Measurements from ENCODE around the gene ARHGAP22.

Gene ARHGAP22

DNA sequence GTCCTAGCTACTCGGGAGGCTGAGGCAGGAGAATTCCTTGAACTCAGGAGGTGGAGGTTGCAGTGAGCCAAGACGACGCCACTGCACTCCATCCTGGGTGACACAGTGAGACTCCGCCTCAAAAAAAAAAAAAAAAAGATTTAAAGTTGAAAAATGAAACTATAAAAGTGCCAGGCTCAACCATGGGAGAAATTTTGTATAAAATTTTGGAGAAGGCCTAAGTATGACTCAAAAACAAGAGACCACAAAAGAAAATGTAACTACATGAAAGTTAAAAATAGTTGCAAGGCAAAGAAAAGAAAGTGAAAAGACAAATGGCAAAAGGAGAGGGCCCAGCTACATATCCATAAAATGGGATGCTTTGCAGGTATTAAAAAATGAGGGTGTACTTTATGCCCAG lies 104.1 kb downstream of the ARHGAP22 start:
- TF ChIP-seq REST (IDR thresholded peaks at IDR 0.05; ENCODE audit: insufficient read depth in 1 of 2, low read depth in 2 of 2, low read length in 2 of 2) (no peak), FOXP2 (optimal IDR thresholded peaks at IDR 0.05; ENCODE audit: borderline replicate concordance, extremely low read depth, extremely low read length, insufficient read depth) (no peak), SIN3A (IDR thresholded peaks at IDR 0.05; ENCODE audit: borderline replicate concordance, insufficient read depth, low read length) (no peak), POLR2AphosphoS5 (IDR thresholded peaks at IDR 0.05; ENCODE audit: low read depth, low read length) (no peak), TAF1 (IDR thresholded peaks at IDR 0.05; ENCODE audit: borderline replicate concordance, insufficient read depth, low read length) (no peak)

- TF ChIP-seq FOXP2 (optimal IDR thresholded peaks at IDR 0.05; ENCODE audit: borderline replicate concordance, extremely low read depth, extremely low read length, insufficient read depth) (no peak), REST (IDR thresholded peaks at IDR 0.05; ENCODE audit: insufficient read depth in 1 of 2, low read depth in 2 of 2, low read length in 2 of 2) (no peak), TAF1 (IDR thresholded peaks at IDR 0.05; ENCODE audit: borderline replicate concordance, insufficient read depth, low read length) (no peak), POLR2AphosphoS5 (IDR thresholded peaks at IDR 0.05; ENCODE audit: low read depth, low read length) (no peak), SIN3A (IDR thresholded peaks at IDR 0.05; ENCODE audit: borderline replicate concordance, insufficient read depth, low read length) (no peak)
Observed at GRCh38 chr10:48498940-48499510, 105.8 kb downstream of the ARHGAP22 start.

DNA sequence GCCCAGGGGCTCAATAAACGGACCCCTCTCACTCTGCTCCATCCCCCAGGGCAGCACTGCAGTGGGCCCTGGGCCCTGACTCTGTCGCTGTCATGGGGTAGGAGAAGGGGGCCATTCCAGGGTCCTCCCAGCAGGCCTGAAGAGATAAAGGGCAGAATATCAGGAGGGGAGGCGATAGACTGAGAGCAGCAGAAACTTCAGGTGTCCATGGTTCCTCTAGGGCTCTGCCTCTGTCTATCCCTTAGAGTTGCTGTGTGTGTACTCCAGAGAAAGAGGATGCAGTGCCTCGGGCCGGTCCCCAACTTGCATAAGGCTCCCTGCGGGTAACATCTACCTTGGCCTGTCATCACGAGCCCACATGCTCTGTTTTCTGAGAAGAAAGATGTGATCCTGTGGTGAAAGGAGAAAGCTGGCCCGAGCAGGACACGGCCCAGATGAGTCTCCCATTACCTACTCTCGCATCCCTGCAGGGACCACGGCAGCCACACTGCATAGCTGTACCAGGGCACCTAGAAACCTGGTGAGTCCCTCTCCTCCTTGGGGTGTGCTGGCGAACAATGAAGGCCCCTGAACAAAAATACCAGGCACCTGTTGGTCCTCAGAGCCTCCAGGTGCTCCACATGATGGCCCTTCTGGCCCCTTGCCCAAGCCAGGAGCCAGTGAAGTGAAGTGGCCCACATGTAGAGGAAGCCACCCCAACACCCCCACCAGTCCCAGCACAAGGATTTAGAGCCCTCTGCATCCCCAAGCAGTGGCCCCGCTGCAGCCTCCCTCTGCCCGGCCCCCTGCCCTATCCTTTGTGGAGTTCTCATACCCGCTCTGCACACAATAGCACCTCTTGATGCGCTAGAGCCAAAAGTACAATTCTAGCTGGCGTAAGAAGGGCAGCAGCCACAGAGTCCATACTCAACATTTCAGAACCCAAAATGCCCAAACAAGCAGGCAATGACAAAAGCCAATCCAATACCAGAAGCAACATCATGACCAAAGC lies 106.8 kb downstream of the ARHGAP22 start:
- no peak for TF ChIP-seq FOXP2 (optimal IDR thresholded peaks at IDR 0.05; ENCODE audit: borderline replicate concordance, extremely low read depth, extremely low read length, insufficient read depth)
- TF ChIP-seq TAF1 (IDR thresholded peaks at IDR 0.05; ENCODE audit: borderline replicate concordance, insufficient read depth, low read length): no peak

DNA sequence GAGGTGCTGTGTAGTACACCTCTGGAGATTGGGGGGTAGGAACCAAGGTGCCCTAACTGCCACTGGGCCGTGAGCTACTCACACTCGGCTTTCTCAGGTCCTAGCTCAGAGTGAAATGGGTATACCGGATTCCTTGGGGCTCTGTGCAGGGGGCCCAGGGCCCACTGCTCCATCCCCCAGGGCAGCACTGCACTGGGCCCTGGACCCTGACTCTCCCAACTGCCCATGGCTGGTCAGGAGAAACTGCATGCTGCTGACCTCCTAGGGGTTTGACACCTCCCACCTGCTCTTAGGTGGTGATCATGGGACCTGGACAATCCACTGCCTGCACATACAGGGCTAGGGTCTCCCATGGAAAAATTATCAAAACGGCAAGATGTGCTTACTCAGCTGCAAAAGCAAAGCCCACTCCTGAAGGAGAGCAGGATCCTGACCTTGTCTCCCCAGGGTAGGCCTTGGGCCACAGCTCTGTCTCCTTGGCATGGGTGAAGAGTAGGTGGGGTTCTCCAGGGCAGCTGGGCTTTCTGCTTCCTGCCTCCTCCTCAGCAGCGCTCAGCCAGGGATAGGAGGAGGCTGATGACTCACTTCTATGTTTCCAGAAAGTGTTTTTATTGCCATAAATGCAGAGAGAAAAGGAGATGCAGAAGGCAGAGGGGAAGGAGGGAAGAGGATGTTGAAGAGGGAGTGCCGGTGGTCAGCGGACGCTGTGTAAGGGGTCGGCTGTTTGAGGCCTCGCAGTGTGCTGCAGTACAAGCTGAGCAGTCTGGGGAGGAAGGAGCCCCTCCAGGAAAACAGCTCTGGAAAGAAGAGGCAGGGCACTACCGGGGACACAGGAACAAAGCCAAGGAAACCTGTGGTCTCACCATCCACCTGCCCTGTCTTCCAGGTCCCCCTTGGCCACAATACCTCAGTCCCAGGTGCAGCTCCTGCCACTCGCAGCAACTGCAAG lies 107.8 kb downstream of the ARHGAP22 start:
- TF ChIP-seq POLR2AphosphoS5 (IDR thresholded peaks at IDR 0.05; ENCODE audit: low read depth, low read length): no peak
- no peak for TF ChIP-seq TAF1 (IDR thresholded peaks at IDR 0.05; ENCODE audit: borderline replicate concordance, insufficient read depth, low read length)
- TF ChIP-seq SIN3A (IDR thresholded peaks at IDR 0.05; ENCODE audit: borderline replicate concordance, insufficient read depth, low read length): no peak
- TF ChIP-seq REST (IDR thresholded peaks at IDR 0.05; ENCODE audit: insufficient read depth in 1 of 2, low read depth in 2 of 2, low read length in 2 of 2): no peak
- TF ChIP-seq FOXP2 (optimal IDR thresholded peaks at IDR 0.05; ENCODE audit: borderline replicate concordance, extremely low read depth, extremely low read length, insufficient read depth): no peak

Data from PFSK-1 (cell line).